Thyroid gland (tissue), 4 donors: ENCODE measurements around the gene PROK1. TPM values are rescaled to one million over a fixed set of nuclear protein-coding genes. Genes with fewer than 3 reads are reported as not detected.

Experiments
- DNase-seq, 2 donors: peaks; one replicate each; pipeline ENCODE4 v3.0.0-alpha.2; 2019
- H3K27ac ChIP-seq, 3 donors: fragments of 200-600 bp; sonication (generic); 1 replicate in 2 of 3; 2 replicates in 1 of 3; pipeline ENCODE4 v1.5.1; 2016 to 2019; ENCODE audit warnings: mild to moderate bottlenecking in 1 of 3, moderate library complexity in 1 of 3
- H3K27me3 ChIP-seq: fragments of 200-600 bp; sonication (generic); one replicate; pipeline ENCODE4 v1.5.1; 2019
- H3K36me3 ChIP-seq, 2 donors: fragments of 200-600 bp; sonication (generic); one replicate each; pipeline ENCODE4 v1.5.1; 2016 to 2019
- H3K4me1 ChIP-seq, 2 donors: fragments of 200-600 bp; sonication (generic); one replicate each; pipeline ENCODE4 v1.5.1; 2017 to 2019
- H3K4me3 ChIP-seq, 3 donors: fragments of 200-600 bp; sonication (generic); replicated peaks in 1 of 3; 1 replicate in 2 of 3; 2 replicates in 1 of 3; pipeline ENCODE4 v1.5.1; 2016; ENCODE audit warnings: mild to moderate bottlenecking in 1 of 3
- H3K9me3 ChIP-seq: fragments of 200-600 bp; sonication (generic); one replicate; pipeline ENCODE4 v1.5.1; 2017
- CTCF ChIP-seq, 6 experiments: fragments of 200-600 bp in 3 of 6; fragments of 450-650 bp in 3 of 6; sonication (generic) in 3 of 6; IDR thresholded peaks; one replicate each; pipeline ENCODE4 v1.5.1; 2016 to 2019; ENCODE audit warnings: antibody characterized with exemption in 6 of 6, mild to moderate bottlenecking in 2 of 6, inconsistent platforms in 1 of 6, moderate library complexity in 1 of 6
- POLR2A ChIP-seq, 2 donors: fragments of 450-650 bp; IDR thresholded peaks; one replicate each; pipeline ENCODE4 v1.6.1; 2017; ENCODE audit warnings: antibody characterized with exemption in 2 of 2, mild to moderate bottlenecking in 2 of 2, moderate library complexity in 1 of 2
- WGBS, 2 donors: methylation state at CpG; one replicate each; pipeline ENCODE4 v1.1.5; 2017; 5-methylcytosine and 5-hydroxymethylcytosine counted together
- intact Hi-C: fragments of 100-400 bp; cut with DNase I; formaldehyde crosslinking; loops from one replicate; pipeline ENCODE4 v1.15.1; 2023
- total RNA-seq, 4 donors: library from RNA; depleted of rRNA; stranded (reverse); fragments of >200 nt; gene quantifications; one replicate each; pipeline ENCODE4 v1.2.3, GENCODE V29; 2016

The PROK1 gene
- total RNA-seq, 4 donors from 2014 or later = 0.33 TPM; not detected in 3

GRCh38 chr1:110471131-110471530 is 20.2 kb downstream of the PROK1 start:
- no peak overlapping the region for H3K4me3 ChIP-seq
- WGBS, 2 donors = 72 to 84% methylated on average over 3 of the region's 3 CpGs
- TF ChIP-seq CTCF (IDR thresholded peaks at IDR 0.05) = no peak
- TF ChIP-seq POLR2A (IDR thresholded peaks at IDR 0.05) = no peak
- no peaks in the 10 kb centered on the region for H3K36me3 ChIP-seq
- no peaks in the 10 kb centered on the region for H3K27me3 ChIP-seq
- intact Hi-C loops = no loop called here
- no peaks in the 10 kb centered on the region for H3K4me1 ChIP-seq
- no peak for DNase-seq
- H3K27ac ChIP-seq = no peak overlapping the region
- H3K9me3 ChIP-seq = no peaks in the 10 kb centered on the region

GRCh38 chr1:110472546-110472945 is 21.6 kb downstream of the PROK1 start:
- intact Hi-C loops = no loop called here

GRCh38 chr1:110474444-110474843 is 23.5 kb downstream of the PROK1 start:
- H3K9me3 ChIP-seq = no peaks in the 10 kb centered on the region
- intact Hi-C loops = no loop called here
- no peak overlapping the region for H3K4me3 ChIP-seq
- TF ChIP-seq POLR2A (IDR thresholded peaks at IDR 0.05) (no peak), CTCF (IDR thresholded peaks at IDR 0.05) (no peak)
- no peaks in the 10 kb centered on the region for H3K36me3 ChIP-seq
- no peak overlapping the region for H3K27ac ChIP-seq
- no peaks in the 10 kb centered on the region for H3K27me3 ChIP-seq
- no peak for DNase-seq
- WGBS, 2 donors = 97% methylated on average over 6 of the region's 6 CpGs
- no peaks in the 10 kb centered on the region for H3K4me1 ChIP-seq

More at GRCh38 chr1:110472546-110472945, 21.6 kb downstream of the PROK1 start:
- Histone ChIP-seq H3K9me3 (no peaks in the 10 kb centered on the region), H3K36me3 (no peaks in the 10 kb centered on the region), H3K27me3 (no peaks in the 10 kb centered on the region), H3K27ac (no peak overlapping the region), H3K4me1 (no peaks in the 10 kb centered on the region), H3K4me3 (no peak overlapping the region)
- DNase-seq = no peak
- no peak for TF ChIP-seq CTCF (IDR thresholded peaks at IDR 0.05)
- TF ChIP-seq POLR2A (IDR thresholded peaks at IDR 0.05) = no peak
- 73 to 86% methylated on average over 9 to 10 of the region's 10 CpGs for WGBS, 2 donors

- Histone ChIP-seq H3K27ac (no peak overlapping the region), H3K4me3 (no peak overlapping the region), H3K27me3 (no peaks in the 10 kb centered on the region), H3K36me3 (no peaks in the 10 kb centered on the region), H3K4me1 (no peaks in the 10 kb centered on the region), H3K9me3 (no peaks in the 10 kb centered on the region)
- WGBS, 2 donors = 93 to 94% methylated on average over 5 of the region's 5 CpGs
- TF ChIP-seq POLR2A (IDR thresholded peaks at IDR 0.05) (no peak), CTCF (IDR thresholded peaks at IDR 0.05) (no peak)
- intact Hi-C loops = loop anchor here (5.0 kb wide), 1 partner anchor 48 kb away; no protein-coding TSS in a partner anchor
- no peak for DNase-seq
These were observed 24.5 kb downstream of the PROK1 start for GRCh38 chr1:110475362-110476027.

GRCh38 chr1:110476028-110476765 is 25.2 kb downstream of the PROK1 start:
- H3K9me3 ChIP-seq = no peaks in the 10 kb centered on the region
- no peak overlapping the region for H3K27ac ChIP-seq
- H3K4me3 ChIP-seq = no peak overlapping the region
- 37 to 42% methylated on average over 10 of the region's 10 CpGs for WGBS, 2 donors
- TF ChIP-seq POLR2A (IDR thresholded peaks at IDR 0.05) (no peak), CTCF (IDR thresholded peaks at IDR 0.05) (no peak)
- peak; percentile 22 to 23 for DNase-seq
- no peaks in the 10 kb centered on the region for H3K27me3 ChIP-seq
- intact Hi-C loops = loop anchor here (5.0 kb wide), 1 partner anchor 49 kb away; no protein-coding TSS in a partner anchor
- no peaks in the 10 kb centered on the region for H3K4me1 ChIP-seq
- no peaks in the 10 kb centered on the region for H3K36me3 ChIP-seq
